Activated T-helper 2 cell treated with anti-CD3 and anti-CD28 coated beads, Interferon-gamma antibody, Interleukin-2, Interleukin-4, amounts not matched to agents 10 μg/mL and 5 μg/mL and 100 μg/mL, durations not matched to agents 14 hours and 24 hours and 36 hours (primary cell): ENCODE results near the gene CHD2. TPM values are rescaled to one million over a fixed set of nuclear protein-coding genes. Genes with fewer than 3 reads are reported as not detected.
"Not testable (repeated sequence)": the region's sequence is repeated elsewhere in the genome, so short reads cannot be mapped to it uniquely, and the experiment has no call there.

ENCODE experiments used
- DNase-seq: peaks from one replicate; pipeline ENCODE4 v3.0.0; 2021; ENCODE audit warnings: low spot score
- H3K27ac Mint-ChIP-seq: one replicate; pipeline ENCODE4 v1.8.0; 2021; ENCODE audit warnings: mixed read lengths
- H3K27me3 Mint-ChIP-seq: one replicate; pipeline ENCODE4 v1.8.0; 2021; ENCODE audit warnings: low read depth, mixed read lengths
- H3K36me3 Mint-ChIP-seq: one replicate; pipeline ENCODE4 v1.8.0; 2021; ENCODE audit warnings: low read depth, mixed read lengths
- H3K4me1 Mint-ChIP-seq: one replicate; pipeline ENCODE4 v1.8.0; 2021; ENCODE audit warnings: low read depth, mixed read lengths
- H3K4me3 Mint-ChIP-seq: one replicate; pipeline ENCODE4 v1.8.0; 2021; ENCODE audit warnings: low read depth, mild to moderate bottlenecking, moderate library complexity, mixed read lengths
- H3K9me3 Mint-ChIP-seq: one replicate; pipeline ENCODE4 v1.8.0; 2021; ENCODE audit warnings: mixed read lengths
- intact Hi-C: fragments of 100-400 bp; cut with micrococcal nuclease; formaldehyde crosslinking; loops from one replicate; pipeline ENCODE4 v1.15.1; 2023
- total RNA-seq: library from RNA; stranded (reverse); gene quantifications from 2 replicates; pipeline ENCODE4 v1.2.3, GENCODE V29; 2022

CHD2 gene
- total RNA-seq, 1 donor from 2014 or later: 111 TPM

GRCh38 chr15:92914768-92915221, 14.7 kb downstream of the CHD2 start:
- DNase-seq: no peak
- intact Hi-C loops: loop anchor here (1.0 to 5.0 kb wide), 2 partner anchors 8 to 32 kb away; no protein-coding TSS in a partner anchor
- Mint-ChIP-seq H3K4me3 (peak overlapping the region; percentile 82), H3K27me3 (no peaks in the 10 kb centered on the region), H3K9me3 (no peaks in the 10 kb centered on the region), H3K36me3 (peaks cover 79% of the 10 kb centered on the region), H3K4me1 (peaks cover 71% of the 10 kb centered on the region), H3K27ac (peak overlapping the region; percentile 90)

DNA sequence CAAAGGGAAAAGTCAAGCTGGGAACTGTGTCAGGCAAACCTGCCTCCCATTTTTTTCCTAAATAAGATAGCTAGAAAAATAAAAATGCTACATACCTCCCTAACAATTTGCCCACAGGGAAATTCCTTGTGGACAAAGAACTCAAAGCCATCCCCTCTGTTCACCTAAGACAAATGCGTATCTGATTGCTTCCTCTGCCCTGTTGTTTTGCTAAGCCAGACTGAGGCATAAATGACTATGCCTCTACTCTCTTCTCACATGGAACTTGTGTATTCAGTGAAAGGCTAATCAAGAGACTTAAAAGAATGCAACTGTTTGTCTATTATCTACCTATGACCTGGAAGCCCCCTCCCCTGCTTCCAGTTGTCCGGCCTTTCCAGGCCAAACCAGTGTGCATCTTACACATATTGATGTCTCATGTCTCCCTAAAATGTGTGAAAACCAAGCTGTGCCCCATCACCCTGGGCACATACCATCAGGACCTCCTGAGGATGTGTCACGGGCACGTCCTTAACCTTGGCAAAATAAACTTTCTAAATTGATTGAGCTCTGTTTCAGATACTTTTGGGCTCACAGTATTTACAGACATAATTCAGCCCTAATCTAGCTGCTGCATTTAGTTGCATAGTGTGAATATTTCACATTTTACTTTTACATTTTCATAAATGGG, 15.8 kb downstream of the CHD2 start:
- H3K4me3 Mint-ChIP-seq: peak overlapping the region; percentile 71
- no peaks in the 10 kb centered on the region for H3K27me3 Mint-ChIP-seq
- H3K27ac Mint-ChIP-seq: peak overlapping the region; percentile 88
- no peaks in the 10 kb centered on the region for H3K9me3 Mint-ChIP-seq
- intact Hi-C loops: loop anchor here (5.0 kb wide), 1 partner anchor 34 kb away; no protein-coding TSS in a partner anchor
- H3K36me3 Mint-ChIP-seq: peaks cover 81% of the 10 kb centered on the region
- H3K4me1 Mint-ChIP-seq: peaks cover 74% of the 10 kb centered on the region
- no peak for DNase-seq

DNA sequence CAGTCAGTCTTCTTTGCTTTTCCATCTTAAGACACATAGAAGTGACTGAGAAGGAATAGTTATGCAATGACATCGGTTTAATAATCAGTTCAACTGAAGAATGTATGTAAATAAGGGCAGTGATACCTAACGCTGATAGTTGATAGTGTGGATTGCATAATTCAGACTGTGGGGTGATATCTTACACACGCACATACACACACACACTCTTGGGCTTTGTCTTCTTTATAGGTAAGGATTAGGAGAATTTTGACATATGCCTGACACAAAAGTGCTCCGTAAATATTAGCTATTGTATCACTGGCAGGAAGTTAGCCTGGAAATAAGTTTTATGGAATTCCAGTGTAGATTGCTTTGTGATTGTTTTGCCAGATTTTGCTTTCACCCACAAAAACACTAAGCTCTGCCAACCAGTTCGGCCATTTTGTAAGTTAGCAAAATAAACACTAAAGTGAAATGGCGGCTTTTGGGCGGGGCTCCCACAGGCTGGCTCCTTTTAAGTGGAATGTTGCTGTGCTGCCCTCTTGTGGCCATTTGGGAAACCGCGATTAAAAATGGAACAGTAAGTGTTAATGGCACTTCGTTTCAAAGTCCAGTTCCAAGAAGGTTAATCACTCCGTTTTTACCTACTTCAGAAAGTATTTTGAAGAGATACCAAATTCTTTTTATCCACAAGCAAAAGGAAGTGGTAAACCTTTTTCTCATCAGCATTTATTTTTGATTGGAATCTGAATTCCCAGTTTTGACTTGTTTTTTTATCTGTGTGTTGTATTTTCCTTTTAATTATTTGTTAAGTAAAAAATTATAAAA, 17.7 kb downstream of the CHD2 start:
- no peaks in the 10 kb centered on the region for H3K27me3 Mint-ChIP-seq
- H3K4me3 Mint-ChIP-seq: peak overlapping the region; percentile 33
- peak overlapping the region; percentile 82 for H3K27ac Mint-ChIP-seq
- no peaks in the 10 kb centered on the region for H3K9me3 Mint-ChIP-seq
- intact Hi-C loops: loop anchor here (1.0 to 5.0 kb wide), 3 partner anchors 13 to 109 kb away; no protein-coding TSS in a partner anchor
- peaks cover 80% of the 10 kb centered on the region for H3K36me3 Mint-ChIP-seq
- peak; percentile 87 for DNase-seq
- H3K4me1 Mint-ChIP-seq: peaks cover 77% of the 10 kb centered on the region

DNA sequence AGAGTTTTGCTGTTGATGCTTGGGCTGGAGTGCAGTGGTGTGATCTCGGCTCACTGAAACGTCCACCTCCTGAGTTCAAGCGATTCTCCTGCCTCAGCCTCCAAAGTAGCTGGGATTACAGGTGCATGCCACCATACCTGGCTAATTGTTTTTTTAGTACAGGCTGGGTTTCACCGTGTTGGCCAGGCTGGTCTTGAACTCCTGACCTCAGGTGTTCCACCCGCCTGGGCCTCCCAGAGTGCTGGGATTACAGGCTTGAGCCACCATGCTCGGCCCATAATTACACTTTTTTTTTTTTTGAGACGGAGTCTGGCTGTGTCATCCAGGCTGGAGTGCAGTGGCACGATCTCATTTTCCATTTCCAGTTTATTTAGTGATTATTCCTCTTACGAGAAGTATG, 18.8 kb downstream of the CHD2 start:
- not testable (repeated sequence) for H3K9me3 Mint-ChIP-seq

DNA sequence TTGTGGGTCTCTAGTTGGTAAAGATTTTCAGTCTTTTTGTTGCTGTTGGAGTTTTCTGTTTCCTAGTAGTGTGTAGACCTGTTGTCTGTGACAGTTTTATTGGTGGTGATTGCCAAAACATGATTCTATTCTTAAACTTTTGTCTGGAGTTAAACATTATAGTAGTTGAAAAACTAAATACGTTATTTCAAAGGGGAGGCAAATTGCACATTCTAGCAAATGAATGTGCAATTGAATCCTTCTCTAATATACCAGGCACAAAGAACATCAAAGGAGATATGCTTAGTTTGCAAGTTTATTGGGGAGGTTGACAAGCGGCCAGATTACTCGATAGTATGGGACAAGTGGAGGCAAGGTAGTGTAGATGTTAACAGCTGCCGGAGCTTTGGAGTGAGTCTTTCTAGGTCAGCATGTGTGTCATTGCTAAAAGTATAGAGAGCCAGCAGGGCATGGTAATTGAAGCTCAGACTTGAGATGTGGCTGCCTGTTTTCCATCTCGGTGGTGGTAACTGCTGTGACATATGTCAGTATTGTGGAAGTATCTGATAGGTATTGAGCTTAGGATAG, 20.6 kb downstream of the CHD2 start:
- no peak overlapping the region for H3K4me3 Mint-ChIP-seq
- peaks cover 83% of the 10 kb centered on the region for H3K36me3 Mint-ChIP-seq
- peak overlapping the region; percentile 86 for H3K27ac Mint-ChIP-seq
- peaks cover 76% of the 10 kb centered on the region for H3K4me1 Mint-ChIP-seq
- no peaks in the 10 kb centered on the region for H3K27me3 Mint-ChIP-seq
- no peak for DNase-seq
- no peaks in the 10 kb centered on the region for H3K9me3 Mint-ChIP-seq
- intact Hi-C loops: loop anchor here (10.0 kb wide), 1 partner anchor 94 kb away; no protein-coding TSS in a partner anchor

More for the DNA sequence above, 18.8 kb downstream of the CHD2 start:
- Mint-ChIP-seq H3K4me1 (peaks cover 77% of the 10 kb centered on the region), H3K27ac (peak overlapping the region; percentile 34), H3K36me3 (peaks cover 81% of the 10 kb centered on the region)
- H3K4me3 Mint-ChIP-seq, H3K27me3 Mint-ChIP-seq, DNase-seq: not testable (repeated sequence)
- intact Hi-C loops: loop anchor here (1.0 to 5.0 kb wide), 3 partner anchors 14 to 110 kb away; no protein-coding TSS in a partner anchor

DNA sequence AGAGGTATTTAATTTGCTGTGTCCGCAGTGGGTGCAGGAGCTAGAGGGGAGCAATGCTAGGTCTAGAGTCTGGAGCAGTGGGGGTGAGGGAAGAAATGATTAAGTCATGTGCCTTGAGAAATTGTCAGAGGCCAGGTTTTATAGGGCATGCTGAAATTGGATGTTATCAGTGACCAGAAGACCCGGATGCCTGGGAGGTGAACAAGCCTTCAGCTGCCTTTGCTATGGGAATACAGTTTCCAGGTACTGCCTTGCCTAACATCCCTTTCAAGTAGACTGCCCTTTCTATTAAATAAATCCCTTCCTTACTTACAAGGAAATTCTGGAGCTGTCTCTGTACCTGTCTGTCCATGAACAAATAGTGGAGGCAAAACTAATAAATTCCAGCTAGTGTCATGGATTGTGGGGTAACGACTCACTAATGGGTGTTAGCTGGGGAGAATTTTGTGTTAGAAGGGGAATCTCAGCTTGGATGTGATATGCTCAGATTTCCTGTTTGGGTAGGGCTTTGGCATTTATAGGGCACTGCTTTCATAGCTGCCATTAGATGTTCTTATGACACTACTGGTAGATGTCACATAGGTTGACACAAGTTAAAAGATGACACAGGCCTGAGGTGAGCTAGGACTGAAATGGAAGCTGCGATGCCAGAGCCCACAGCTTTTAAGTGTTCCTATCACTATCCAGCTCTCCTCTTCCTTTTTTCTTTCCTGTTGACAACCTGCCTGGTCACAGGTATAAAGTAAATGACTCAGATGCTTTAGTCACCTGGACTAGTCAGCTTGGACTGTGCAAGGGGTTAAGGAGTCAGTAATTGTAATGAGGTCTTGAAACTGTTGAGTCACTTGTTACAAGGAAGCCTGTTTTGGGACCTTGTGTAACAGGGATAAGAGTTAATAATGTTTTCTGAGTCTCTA, 21.3 kb downstream of the CHD2 start:
- intact Hi-C loops: loop anchor here (10.0 kb wide), 1 partner anchor 93 kb away; no protein-coding TSS in a partner anchor
- no peaks in the 10 kb centered on the region for H3K27me3 Mint-ChIP-seq
- DNase-seq: no peak
- no peak overlapping the region for H3K4me3 Mint-ChIP-seq
- H3K27ac Mint-ChIP-seq: peak overlapping the region; percentile 86
- peaks cover 75% of the 10 kb centered on the region for H3K4me1 Mint-ChIP-seq
- H3K36me3 Mint-ChIP-seq: peaks cover 83% of the 10 kb centered on the region
- no peaks in the 10 kb centered on the region for H3K9me3 Mint-ChIP-seq

GRCh38 chr15:92922418-92923002, 22.4 kb downstream of the CHD2 start:
- peak overlapping the region; percentile 40 for H3K4me3 Mint-ChIP-seq
- H3K27me3 Mint-ChIP-seq: no peaks in the 10 kb centered on the region

DNA sequence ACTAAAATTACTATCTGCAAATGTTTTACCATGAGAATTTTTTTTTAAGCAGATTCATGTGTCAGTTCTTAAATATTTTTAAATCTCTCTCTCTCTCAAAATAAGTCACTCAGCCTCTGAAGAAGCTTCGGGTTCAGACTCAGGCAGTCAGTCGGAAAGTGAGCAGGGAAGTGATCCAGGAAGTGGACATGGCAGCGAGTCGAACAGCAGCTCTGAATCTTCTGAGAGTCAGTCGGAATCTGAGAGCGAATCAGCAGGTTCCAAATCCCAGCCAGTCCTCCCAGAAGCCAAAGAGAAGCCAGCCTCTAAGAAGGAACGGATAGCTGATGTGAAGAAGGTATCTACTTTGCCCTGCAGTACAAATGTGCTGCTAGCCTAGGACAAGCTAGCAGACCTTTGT, 24.1 kb downstream of the CHD2 start:
- H3K4me3 Mint-ChIP-seq: no peak overlapping the region
- H3K27ac Mint-ChIP-seq: peak overlapping the region; percentile 67
- H3K4me1 Mint-ChIP-seq: peaks cover 74% of the 10 kb centered on the region
- peaks cover 93% of the 10 kb centered on the region for H3K36me3 Mint-ChIP-seq
- DNase-seq: no peak
- intact Hi-C loops: loop anchor here (10.0 kb wide), 1 partner anchor 91 kb away; no protein-coding TSS in a partner anchor
- H3K9me3 Mint-ChIP-seq: no peaks in the 10 kb centered on the region
- no peaks in the 10 kb centered on the region for H3K27me3 Mint-ChIP-seq

More at GRCh38 chr15:92922418-92923002, 22.4 kb downstream of the CHD2 start:
- no peak for DNase-seq
- Mint-ChIP-seq H3K4me1 (peaks cover 74% of the 10 kb centered on the region), H3K27ac (peak overlapping the region; percentile 86), H3K36me3 (peaks cover 83% of the 10 kb centered on the region), H3K9me3 (no peaks in the 10 kb centered on the region)
- intact Hi-C loops: loop anchor here (10.0 kb wide), 1 partner anchor 92 kb away; no protein-coding TSS in a partner anchor

GRCh38 chr15:92925454-92925853, 25.3 kb downstream of the CHD2 start:
- Mint-ChIP-seq H3K9me3 (no peaks in the 10 kb centered on the region), H3K4me1 (peaks cover 68% of the 10 kb centered on the region), H3K27ac (peak overlapping the region; percentile 55), H3K4me3 (no peak overlapping the region), H3K36me3 (peaks cover 91% of the 10 kb centered on the region), H3K27me3 (no peaks in the 10 kb centered on the region)
- DNase-seq: no peak
- intact Hi-C loops: loop anchor here (10.0 kb wide), 1 partner anchor 89 kb away; no protein-coding TSS in a partner anchor

- intact Hi-C loops: loop anchor here (10.0 kb wide), 1 partner anchor 87 kb away; no protein-coding TSS in a partner anchor
- H3K9me3 Mint-ChIP-seq: no peaks in the 10 kb centered on the region
- H3K27me3 Mint-ChIP-seq: no peaks in the 10 kb centered on the region
- H3K4me1 Mint-ChIP-seq: peaks cover 44% of the 10 kb centered on the region
- no peak for DNase-seq
- peaks cover 90% of the 10 kb centered on the region for H3K36me3 Mint-ChIP-seq
- H3K27ac Mint-ChIP-seq: peak overlapping the region; percentile 45
- no peak overlapping the region for H3K4me3 Mint-ChIP-seq
Measured at GRCh38 chr15:92928225-92928750, 28.2 kb downstream of the CHD2 start.

DNA sequence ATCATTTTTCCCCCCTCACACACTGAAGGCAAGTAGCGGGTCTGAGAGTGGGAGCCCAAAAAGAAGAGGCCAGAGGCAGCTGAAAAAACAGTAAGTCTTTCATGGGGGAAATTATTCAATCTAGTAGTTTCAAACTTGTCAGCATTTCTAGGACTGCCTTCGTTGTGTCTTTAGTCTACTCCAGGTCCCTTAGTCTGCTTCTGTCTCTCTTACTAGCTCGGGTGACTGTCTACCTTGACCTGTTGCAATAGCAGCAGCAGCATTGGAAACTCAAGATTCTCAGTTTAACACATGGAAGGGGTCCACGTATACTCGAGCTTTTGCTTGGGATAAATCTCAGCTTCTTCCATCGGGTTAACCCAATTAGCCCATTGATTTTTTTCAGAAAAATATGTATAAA, 28.9 kb downstream of the CHD2 start:
- Mint-ChIP-seq H3K36me3 (peaks cover 90% of the 10 kb centered on the region), H3K4me3 (no peak overlapping the region), H3K4me1 (peaks cover 39% of the 10 kb centered on the region), H3K27ac (peak overlapping the region; percentile 45), H3K27me3 (no peaks in the 10 kb centered on the region), H3K9me3 (no peaks in the 10 kb centered on the region)
- DNase-seq: no peak
- intact Hi-C loops: loop anchor here (10.0 kb wide), 1 partner anchor 86 kb away; no protein-coding TSS in a partner anchor
